Ovary (tissue), 9 donors: ENCODE measurements around the gene LRRC36. TPM values are rescaled to one million over a fixed set of nuclear protein-coding genes. Genes with fewer than 3 reads are reported as not detected.

Source experiments
- DNase-seq, 5 donors: peaks; one replicate each; pipeline ENCODE4 v3.0.0-alpha.2; 2019 to 2020
- H3K27ac ChIP-seq, 2 donors: fragments of 200-600 bp; one replicate each; pipeline versions ENCODE4 v1.5.1 to v1.8.0; 2019 to 2022
- H3K27me3 ChIP-seq: fragments of 200-600 bp; one replicate; pipeline ENCODE4 v1.8.0; 2022
- H3K36me3 ChIP-seq: fragments of 200-600 bp; sonication (generic); one replicate; pipeline ENCODE4 v1.5.1; 2019
- H3K4me1 ChIP-seq: one replicate; pipeline ENCODE4 v1.8.1; 2013; ENCODE audit warnings: mild to moderate bottlenecking, moderate library complexity; ENCODE audit not compliant: insufficient read depth
- H3K4me3 ChIP-seq: fragments of 200-600 bp; sonication (generic); one replicate; pipeline ENCODE4 v1.5.1; 2017
- H3K9me3 ChIP-seq, 2 donors: fragments of 200-600 bp in 1 of 2; sonication (generic) in 1 of 2; one replicate each; pipeline versions ENCODE4 v1.5.1 to v1.8.1; 2013 to 2019; ENCODE audit warnings: mild to moderate bottlenecking in 1 of 2, moderate library complexity in 1 of 2
- EP300 ChIP-seq: sonication (generic); formaldehyde crosslinking; IDR thresholded peaks from one replicate; pipeline ENCODE4 v1.6.1; 2017; ENCODE audit warnings: antibody characterized with exemption
- POLR2A ChIP-seq: fragments of 450-650 bp; IDR thresholded peaks from one replicate; pipeline ENCODE4 v1.6.1; 2017; ENCODE audit warnings: antibody characterized with exemption, mild to moderate bottlenecking, moderate library complexity
- WGBS, 3 donors: extraction: QIAGEN DNeasy Blood & Tissue Kit in 1 of 3; methylation state at CpG; one replicate each; pipeline versions ENCODE4 v1.1.5 to v1.1.7; 2013 to 2017; 5-methylcytosine and 5-hydroxymethylcytosine counted together
- intact Hi-C, 4 donors: fragments of 100-400 bp; cut with DNase I; formaldehyde crosslinking; loops; one replicate each; pipeline versions ENCODE4 v1.11.0 to v1.15.1; 2022 to 2023
- polyA plus RNA-seq, 2 donors: library from polyadenylated mRNA; stranded (reverse); fragments of 200-250 nt in 1 of 2; fragments of 350-450 nt in 1 of 2; fragmentation: Illumina TruSeq in 1 of 2; extraction: RNeasy Lipid Tissue Mini Kit (QIAGEN cat#74804) in 1 of 2; gene quantifications; one replicate each; pipeline ENCODE4 v1.2.3, GENCODE V29; 2013 to 2014
- total RNA-seq, 7 donors: library from RNA; depleted of rRNA in 2 of 7; stranded (reverse); fragments of >200 nt in 2 of 7; fragmentation: NEBNext Ultra II Directional in 3 of 7; extraction: Animal tissue kit (Norgen Biotek cat#: 25700) in 3 of 7; gene quantifications; one replicate each; pipeline versions ENCODE4 v1.1.0 to v1.2.4, GENCODE V29; 2016 to 2023
- TF ChIP-seq, protein P1 (sequence below), 3 donors: fragments of 450-650 bp in 2 of 3; fragments of 200-600 bp in 1 of 3; IDR thresholded peaks; one replicate each; pipeline versions ENCODE4 v1.5.1 to v1.8.0; 2016 to 2022; ENCODE audit warnings: antibody characterized with exemption in 3 of 3, mild to moderate bottlenecking in 1 of 3
- donor health status: DM: no; HTN: no; CAD: no; lungs with moderate emphysema.
- donor health status: DM: no; HTN: no; CAD: no.
- donor health status: Bipolar disorder and iron deficiency.
- donor health status: DM: yes; HTN: yes; CAD: no.
- donor health status: DM: no; HTN: no; CAD: no.
- donor health status: DM: yes; HTN: yes; CAD: no.

Gene LRRC36
- total and polyA plus RNA-seq, 9 donors = 0.58 to 2.6 (median 0.96) TPM; not detected in 1

DNA sequence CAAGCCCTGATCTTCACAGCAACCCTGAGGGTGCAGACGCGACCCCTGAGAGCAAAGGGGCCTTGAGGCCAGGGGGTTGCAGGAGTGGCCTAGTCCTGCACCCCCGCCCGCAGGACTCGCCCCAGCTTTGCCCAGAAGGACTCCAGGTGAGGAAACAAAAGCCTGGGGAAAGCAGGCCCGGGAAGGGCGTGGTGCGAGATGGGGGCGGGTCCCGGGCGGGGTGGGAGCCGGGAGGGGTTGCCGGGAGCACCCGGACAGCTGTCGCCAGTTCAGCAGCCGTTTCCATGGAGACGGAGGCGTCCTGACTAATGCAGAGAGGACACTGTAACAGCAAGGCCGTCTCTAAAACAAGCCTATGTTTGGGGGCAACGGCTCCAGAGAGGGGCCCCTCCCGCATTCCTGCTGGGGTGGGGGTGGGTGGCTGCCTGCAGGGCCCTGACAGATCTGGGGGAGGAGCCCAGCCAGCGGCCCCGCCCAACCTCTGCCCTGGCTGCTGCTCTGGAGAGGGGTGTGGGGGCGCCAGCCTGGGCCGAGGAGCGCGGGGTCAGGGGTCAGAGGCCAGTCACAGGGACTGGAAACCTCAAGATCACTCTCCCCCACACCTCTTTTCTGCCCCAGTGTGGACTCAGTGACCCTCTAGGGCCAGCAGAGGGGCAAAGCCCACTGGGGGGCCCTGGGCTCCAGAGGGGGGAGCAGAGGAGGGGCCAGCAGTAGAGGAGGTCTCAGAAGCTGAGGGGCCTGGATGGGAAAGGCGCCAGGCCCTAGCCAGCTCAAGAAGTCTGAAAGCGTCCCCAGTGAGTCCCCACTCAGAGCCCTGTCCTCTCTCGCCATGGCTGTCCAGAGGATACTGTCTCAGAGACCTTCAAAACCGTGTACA, 69.8 kb downstream of the LRRC36 start:
- Histone ChIP-seq H3K36me3 (no peaks in the 10 kb centered on the region), H3K4me3 (no peak overlapping the region), H3K4me1 (peaks cover 14% of the 10 kb centered on the region), H3K27ac (peak overlapping the region in 1 of 2 donors; percentile 14), H3K9me3 (no peaks in the 10 kb centered on the region), H3K27me3 (no peaks in the 10 kb centered on the region)
- no peak for TF ChIP-seq EP300
- peak; percentile 41 to 79 (median 59) for DNase-seq
- 23 to 26% (median 24%) methylated on average over 31 of the region's 31 CpGs for WGBS, 3 donors
- intact Hi-C loops = loop anchor here in 2 of 4 donors (5.0 to 10.0 kb wide), 3 partner anchors 112 to 432 kb away; partner anchors contain the start of genes CES3 (in 1 of the 2) and PLEKHG4 (in 1 of the 2)

DNA sequence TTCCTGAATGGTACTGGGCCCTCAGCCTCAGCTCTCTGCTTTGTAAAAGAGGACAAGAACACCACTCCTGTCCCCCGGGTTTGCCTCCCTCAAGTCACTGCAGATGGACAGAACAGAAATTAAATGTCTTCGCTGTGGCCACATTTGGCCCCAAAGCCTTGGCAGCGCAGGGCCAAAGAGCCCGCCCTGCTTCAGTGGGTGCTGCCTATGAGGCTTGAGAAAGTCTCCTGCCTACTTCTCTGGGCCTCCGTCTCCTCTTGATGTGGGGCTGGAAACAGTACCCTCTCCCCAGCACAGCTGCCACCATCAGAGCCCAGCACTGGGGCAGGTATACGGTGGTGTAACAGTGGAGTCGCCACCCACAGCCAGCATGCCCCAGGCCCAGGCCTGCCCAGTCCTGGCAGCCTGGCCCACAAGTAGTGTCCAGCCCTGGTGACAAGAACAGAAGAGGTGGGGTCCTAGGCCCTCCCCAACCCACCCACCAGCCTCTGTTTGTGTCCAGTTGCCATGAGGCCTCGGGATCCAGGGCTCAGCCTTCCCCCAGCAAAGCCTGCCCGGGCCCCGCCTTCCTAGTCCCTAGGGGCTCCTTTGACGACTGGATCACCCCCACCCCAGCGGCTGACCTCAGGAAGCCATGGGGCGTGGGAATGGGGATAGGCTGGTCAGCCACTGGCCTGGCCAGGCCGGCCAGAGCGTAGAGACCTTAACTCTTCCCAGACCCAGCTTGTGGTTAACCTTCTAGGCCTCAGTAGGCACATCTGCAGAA, 70.6 kb downstream of the LRRC36 start:
- H3K9me3 ChIP-seq = no peaks in the 10 kb centered on the region
- intact Hi-C loops = loop anchor here in 2 of 4 donors (5.0 to 10.0 kb wide), 3 partner anchors 112 to 432 kb away; partner anchors contain the start of genes CES3 (in 1 of the 2) and PLEKHG4 (in 1 of the 2)
- H3K36me3 ChIP-seq = no peaks in the 10 kb centered on the region
- peaks cover 14% of the 10 kb centered on the region for H3K4me1 ChIP-seq
- H3K27me3 ChIP-seq = no peaks in the 10 kb centered on the region
- DNase-seq = peak in 2 of 5 donors; percentile 45 to 50
- no peak overlapping the region for H3K4me3 ChIP-seq
- no peak overlapping the region for H3K27ac ChIP-seq
- TF ChIP-seq POLR2A (no peak), EP300 (no peak)
- TF ChIP-seq, protein P1, sequence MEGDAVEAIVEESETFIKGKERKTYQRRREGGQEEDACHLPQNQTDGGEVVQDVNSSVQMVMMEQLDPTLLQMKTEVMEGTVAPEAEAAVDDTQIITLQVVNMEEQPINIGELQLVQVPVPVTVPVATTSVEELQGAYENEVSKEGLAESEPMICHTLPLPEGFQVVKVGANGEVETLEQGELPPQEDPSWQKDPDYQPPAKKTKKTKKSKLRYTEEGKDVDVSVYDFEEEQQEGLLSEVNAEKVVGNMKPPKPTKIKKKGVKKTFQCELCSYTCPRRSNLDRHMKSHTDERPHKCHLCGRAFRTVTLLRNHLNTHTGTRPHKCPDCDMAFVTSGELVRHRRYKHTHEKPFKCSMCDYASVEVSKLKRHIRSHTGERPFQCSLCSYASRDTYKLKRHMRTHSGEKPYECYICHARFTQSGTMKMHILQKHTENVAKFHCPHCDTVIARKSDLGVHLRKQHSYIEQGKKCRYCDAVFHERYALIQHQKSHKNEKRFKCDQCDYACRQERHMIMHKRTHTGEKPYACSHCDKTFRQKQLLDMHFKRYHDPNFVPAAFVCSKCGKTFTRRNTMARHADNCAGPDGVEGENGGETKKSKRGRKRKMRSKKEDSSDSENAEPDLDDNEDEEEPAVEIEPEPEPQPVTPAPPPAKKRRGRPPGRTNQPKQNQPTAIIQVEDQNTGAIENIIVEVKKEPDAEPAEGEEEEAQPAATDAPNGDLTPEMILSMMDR (IDR thresholded peaks at IDR 0.05) = no peak
- WGBS, 3 donors = 55 to 66% (median 65%) methylated on average over 11 to 15 of the region's 15 CpGs

DNA sequence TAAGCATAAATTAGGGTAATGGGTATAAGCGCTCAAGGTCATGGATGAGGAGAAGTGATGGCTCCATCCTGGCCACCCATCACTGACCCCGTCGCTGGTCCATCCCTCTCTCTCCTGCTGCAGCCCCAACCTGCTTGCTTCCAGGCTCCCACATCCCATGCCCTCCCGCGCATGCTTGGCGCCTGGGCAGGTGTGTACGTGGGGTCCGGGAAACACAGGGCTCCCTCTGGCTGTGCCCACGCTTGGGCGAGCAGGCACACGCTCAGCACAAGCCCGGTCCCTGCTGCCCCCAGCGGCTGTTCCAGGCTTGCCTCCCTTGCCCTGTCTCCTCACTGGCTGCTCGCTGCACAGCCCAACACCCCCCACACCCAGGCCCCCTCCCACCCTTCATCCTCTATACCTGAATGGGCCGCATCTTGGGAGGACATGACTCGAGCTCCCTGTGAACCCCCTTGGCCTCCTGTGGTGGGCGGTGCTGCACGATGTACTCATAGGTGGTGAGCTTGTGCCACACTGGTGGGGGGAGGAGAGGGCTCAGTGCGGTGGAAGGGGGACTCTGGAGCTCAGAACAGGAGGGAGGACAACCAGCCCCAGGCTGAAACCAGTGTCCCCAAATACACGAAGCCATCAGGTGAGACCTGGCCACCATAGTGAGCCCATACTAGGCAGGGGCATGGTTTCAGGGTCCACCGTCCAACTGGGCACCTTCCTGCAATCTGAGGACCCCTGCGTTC, 71.4 kb downstream of the LRRC36 start:
- Histone ChIP-seq H3K27me3 (no peaks in the 10 kb centered on the region), H3K4me3 (no peak overlapping the region), H3K36me3 (no peaks in the 10 kb centered on the region), H3K27ac (no peak overlapping the region), H3K4me1 (peaks cover 8% of the 10 kb centered on the region), H3K9me3 (no peaks in the 10 kb centered on the region)
- intact Hi-C loops = loop anchor here in 2 of 4 donors (5.0 to 10.0 kb wide), 3 partner anchors 113 to 433 kb away; partner anchors contain the start of genes CES3 (in 1 of the 2) and PLEKHG4 (in 1 of the 2)
- WGBS, 3 donors = 69 to 79% (median 79%) methylated on average over 22 of the region's 22 CpGs
- DNase-seq = no peak
- TF ChIP-seq POLR2A = no peak
- TF ChIP-seq, protein P1 (IDR thresholded peaks at IDR 0.05) = no peak
- TF ChIP-seq EP300 = no peak

DNA sequence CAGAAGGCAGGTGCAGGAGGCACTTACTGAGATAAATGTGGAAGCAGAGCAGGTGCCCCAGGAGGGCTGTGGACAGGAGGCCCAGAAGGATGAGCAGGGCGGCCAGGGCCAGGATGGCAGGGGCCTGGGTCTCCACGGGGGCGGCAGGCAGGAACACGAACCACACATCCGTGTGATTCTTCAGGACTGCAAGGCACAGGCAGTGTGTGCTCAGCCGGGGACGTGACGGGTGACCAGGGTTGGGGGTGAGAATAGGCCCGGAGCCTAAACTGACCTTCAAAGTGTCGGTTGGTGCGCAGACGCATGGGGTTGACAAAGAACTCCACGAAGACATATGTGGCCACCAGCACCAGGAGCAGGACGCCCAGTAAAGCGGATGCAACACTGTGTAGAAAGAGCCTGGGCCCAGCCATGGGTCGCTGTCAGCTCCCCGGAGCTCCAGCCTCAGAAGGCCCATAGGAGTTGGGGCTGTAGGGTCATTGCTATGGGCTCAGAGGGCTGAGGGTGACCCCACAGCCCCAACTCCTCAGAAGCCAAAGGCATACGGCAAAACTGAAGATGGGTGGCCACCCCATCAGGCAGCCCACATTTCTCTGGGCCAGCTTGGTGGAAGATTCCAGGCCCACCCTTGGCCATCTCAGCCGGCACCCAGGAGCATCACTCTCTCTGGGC, 72.1 kb downstream of the LRRC36 start:
- TF ChIP-seq POLR2A (no peak), EP300 (no peak)
- TF ChIP-seq, protein P1 (IDR thresholded peaks at IDR 0.05) = no peak
- Histone ChIP-seq H3K27ac (no peak overlapping the region), H3K9me3 (no peaks in the 10 kb centered on the region), H3K4me1 (peaks cover 6% of the 10 kb centered on the region), H3K4me3 (no peak overlapping the region), H3K27me3 (no peaks in the 10 kb centered on the region), H3K36me3 (no peaks in the 10 kb centered on the region)
- peak in 1 of 5 donors; percentile 34 for DNase-seq
- intact Hi-C loops = loop anchor here in 2 of 4 donors (5.0 to 10.0 kb wide), 3 partner anchors 114 to 434 kb away; partner anchors contain the start of genes CES3 (in 1 of the 2) and PLEKHG4 (in 1 of the 2)
- 87 to 91% (median 89%) methylated on average over 19 of the region's 19 CpGs for WGBS, 3 donors
